ENCODE data around the gene BCAT1.

The BCAT1 gene

GRCh38 chr12:24770821-24771220, 178.1 kb downstream of the BCAT1 start:
- DNase-seq (ENCODE audit: low read depth in 1 of 2, low spot score in 1 of 2) = no peak

DNA sequence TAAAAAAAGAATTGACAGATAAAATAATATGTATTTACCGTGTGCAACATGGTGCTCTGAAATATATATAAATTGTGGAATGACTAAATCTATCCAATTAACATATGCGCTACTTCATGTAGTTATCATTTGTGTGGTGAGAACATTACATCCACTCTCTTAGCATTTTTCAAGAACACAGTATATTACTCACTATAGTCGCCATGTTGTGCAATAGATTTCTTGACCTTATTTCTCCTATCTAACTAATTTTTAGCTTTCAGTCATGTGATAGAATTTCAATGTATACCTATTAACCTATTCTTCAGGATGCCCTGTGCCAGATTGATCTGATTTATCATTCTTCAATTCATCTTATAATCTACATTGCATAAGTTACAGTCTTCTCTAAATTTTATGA, 178.6 kb downstream of the BCAT1 start:
- DNase-seq (ENCODE audit: low read depth in 1 of 2, low spot score in 1 of 2) = no peak

GRCh38 chr12:24769682-24770081, 179.2 kb downstream of the BCAT1 start:
- DNase-seq (ENCODE audit: low read depth in 1 of 2, low spot score in 1 of 2) = no peak

GRCh38 chr12:24768415-24768814, 180.5 kb downstream of the BCAT1 start:
- DNase-seq (ENCODE audit: low read depth in 1 of 2, low spot score in 1 of 2) = no peak

DNA sequence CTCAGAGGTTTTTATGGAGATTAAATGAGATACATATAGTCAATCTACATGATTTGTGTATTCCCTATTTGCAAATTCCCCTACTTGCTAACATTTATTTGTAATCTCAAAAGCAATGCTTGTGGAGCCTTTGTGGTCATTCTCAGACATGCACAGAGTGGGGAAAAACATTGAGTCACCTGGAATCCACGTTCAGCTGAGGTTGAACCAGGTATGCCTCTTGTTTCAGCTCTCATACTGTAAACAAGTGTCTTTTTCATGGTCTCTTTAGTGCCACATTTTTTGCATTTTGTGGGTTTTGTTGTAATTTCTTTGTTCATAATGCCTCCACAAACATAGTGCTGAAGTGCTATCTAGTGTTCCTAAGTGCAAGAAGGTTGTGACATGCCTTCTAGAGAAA, 181.9 kb downstream of the BCAT1 start:
- no peak for DNase-seq (ENCODE audit: low read depth in 1 of 2, low spot score in 1 of 2)

- no peak for DNase-seq (ENCODE audit: low read depth in 1 of 2, low spot score in 1 of 2)
Observed at GRCh38 chr12:24764712-24765111, 184.2 kb downstream of the BCAT1 start.

GRCh38 chr12:24760606-24761378, 188.1 kb downstream of the BCAT1 start:
- DNase-seq (ENCODE audit: low read depth in 1 of 2, low spot score in 1 of 2) = no peak

GRCh38 chr12:24760162-24760561, 188.7 kb downstream of the BCAT1 start:
- no peak for DNase-seq (ENCODE audit: low read depth in 1 of 2, low spot score in 1 of 2)

Data from activated T-helper 1 cell treated with anti-CD3 and anti-CD28 coated beads, Interleukin-2, amount 50 U/mL, for 16 hours (primary cell).